Muscle of back (tissue), 11 donors: ENCODE measurements around the gene SEMA3D. TPM values are rescaled to one million over a fixed set of nuclear protein-coding genes. Genes with fewer than 3 reads are reported as not detected.
A peak's percentile ranks its signal among the peaks of the same experiment; 100 is the strongest.

ENCODE experiments used
- DNase-seq, 3 donors: peaks; one replicate each; pipeline versions ENCODE4 v3.0.0 to v3.0.0-alpha.2; 2013
- polyA plus RNA-seq, 10 donors: library from polyadenylated mRNA; unstranded; fragments of 120-200 nt; gene quantifications; one replicate each; pipeline ENCODE4 v1.2.1, GENCODE V29; 2013; ENCODE audit not compliant: insufficient read length in 10 of 10

SEMA3D gene
- polyA plus RNA-seq, 10 donors, result 8.5 to 55.5 (median 12.4) TPM

DNA sequence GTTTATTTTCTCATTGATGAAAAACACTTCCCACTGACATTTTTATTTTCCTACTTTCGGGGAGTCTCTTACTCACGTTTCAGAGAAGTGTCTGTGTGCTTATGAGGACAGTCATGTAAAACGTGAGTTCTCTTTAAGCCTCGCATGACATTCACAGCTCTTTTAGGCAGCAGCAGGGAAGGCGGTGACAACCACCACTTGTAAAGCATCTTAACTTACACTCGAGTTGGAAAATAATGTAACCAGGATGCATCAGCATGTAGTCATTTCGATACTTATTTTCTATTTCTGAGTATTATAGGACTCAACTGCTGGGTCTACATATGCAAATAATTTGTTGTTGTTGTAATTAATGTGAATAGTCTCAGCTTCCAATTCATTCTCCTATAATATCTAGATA lies 153.6 kb downstream of the SEMA3D start:
- DNase-seq, result no peak

DNA sequence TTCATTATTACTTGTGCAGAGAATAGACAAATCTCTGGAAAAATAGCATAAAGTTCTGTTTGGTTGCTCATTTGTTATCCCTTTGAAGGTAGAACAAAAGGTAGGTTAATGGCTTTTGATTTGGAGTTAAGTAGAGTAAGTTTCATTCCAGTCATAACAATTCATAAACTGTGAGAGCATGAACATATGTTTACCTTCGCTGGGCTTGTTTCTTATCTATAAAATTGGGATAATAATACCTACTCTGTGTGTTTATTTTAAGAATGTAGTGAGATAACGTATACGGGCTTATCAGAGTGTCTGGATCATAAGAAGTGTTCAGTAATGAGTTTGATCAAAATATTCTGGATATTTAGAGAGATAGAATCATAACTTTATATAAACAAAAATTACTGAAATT lies 155.4 kb downstream of the SEMA3D start:
- no peak for DNase-seq

DNA sequence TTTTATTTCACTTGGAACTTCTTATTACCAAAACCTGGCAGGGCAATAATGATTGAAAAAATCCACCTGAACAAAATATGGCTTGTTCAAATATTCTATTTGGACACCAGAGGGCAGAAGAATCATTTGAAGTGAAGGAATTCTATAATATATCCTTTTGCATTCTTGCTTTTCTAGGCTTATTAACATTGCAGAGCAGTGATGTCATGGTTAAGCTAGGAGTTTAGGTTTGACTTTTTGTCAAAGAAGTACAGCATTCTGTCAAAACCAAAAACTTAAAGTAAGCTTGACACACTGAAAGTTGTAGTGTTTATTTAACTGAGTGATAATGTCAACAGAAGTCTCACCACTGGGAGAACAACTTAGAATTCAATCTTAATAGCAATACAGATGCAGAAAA lies 156.0 kb downstream of the SEMA3D start:
- DNase-seq, result peak; percentile 39 to 68 (median 60)

DNA sequence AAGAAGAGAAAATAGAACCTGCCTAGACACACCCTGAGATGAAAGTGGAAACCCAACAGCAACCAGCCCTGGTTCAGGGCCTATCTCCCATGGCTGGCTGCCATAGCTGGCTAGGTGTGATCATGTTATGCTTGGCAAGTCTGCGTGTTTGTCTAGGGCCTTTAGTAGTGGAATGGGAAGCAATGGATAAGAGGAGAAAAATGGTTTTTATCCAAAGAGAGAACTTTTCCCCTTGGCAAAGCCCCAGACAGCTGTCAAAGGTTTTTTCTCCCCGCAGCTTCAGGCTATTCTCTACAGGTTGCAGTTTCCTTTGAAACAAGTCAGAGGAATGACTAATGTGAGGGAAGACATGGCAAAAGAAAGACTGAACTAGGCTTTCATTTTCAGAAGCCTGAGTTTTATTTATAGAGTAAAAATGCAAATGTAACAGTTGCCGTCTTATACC lies 161.5 kb downstream of the SEMA3D start:
- DNase-seq, result no peak

DNA sequence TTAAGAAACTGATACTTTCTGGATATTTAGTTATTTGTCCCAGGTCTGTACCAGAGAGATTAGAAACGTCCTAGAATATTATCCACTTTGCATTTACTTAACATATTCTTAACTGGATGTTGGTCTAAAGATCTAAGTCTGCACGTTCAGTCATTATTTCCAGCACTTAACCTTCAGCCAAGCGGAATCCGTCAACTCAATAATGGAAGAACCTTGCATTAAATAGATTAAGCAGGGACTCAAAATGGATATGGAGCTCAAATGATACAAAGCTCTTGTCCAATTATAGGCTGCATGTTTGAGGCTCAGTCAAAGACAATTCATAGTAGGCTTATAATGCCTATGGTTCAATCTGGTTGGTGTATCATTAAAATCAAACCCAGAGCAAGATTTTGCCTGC lies 162.9 kb downstream of the SEMA3D start:
- no peak for DNase-seq

DNA sequence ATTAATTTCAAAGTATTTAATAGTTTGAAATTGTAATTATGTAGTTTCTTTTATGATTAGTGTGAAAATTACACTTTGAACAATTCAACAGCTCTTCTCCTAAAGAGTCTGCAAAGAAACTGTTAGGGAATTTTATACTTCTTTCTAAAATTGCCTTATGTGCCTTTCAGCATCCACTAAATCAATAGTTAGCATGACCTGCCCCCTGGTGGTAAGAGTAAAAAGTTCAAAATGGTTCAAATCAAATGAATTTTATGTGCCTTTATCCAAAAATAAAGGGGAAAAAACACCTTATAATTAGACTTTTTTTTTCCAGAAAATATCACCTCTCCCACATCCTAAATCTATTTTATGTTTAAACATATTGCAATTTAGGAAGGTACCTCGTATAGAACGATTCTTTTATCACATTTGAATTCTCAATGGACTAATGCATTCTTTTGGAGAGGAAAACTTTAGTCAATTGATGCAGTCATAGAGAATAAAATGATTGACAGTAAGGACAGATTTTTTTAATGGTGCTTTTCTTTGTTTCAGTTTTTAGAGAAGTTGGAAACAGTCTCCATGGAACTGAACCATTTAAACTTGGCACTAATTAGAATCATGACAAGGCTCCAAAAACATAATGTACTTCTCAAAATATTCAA lies 163.7 kb downstream of the SEMA3D start:
- DNase-seq, result peak; percentile 50 to 76 (median 59)

DNA sequence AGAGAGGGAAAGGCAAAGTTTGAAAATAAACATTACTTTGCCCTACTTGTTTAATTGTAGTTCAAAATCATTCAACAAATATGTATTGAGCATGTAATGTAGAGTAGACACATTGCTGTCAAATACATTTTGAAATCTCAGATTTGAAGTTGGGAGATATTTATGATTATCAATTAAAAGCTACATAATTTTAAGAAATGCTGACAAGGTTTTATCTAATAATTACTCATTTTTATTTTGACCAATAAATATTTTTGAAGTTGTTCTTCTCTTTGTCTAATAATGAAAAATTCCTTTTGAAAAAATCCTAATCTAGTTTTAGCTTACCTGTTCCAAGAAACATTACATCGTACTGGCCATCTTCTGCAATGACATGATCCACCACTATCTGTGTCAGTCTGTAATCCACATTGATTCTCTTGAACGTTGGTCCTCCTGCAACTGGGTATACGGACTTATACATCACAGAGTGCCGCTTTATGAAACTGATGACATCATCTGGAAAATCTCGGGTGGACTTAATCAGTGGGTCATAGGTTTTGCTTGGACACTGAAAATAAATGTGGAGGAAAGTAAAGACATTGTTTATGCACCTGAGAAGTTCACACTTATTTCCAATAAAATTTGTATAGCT lies 164.7 kb downstream of the SEMA3D start:
- DNase-seq, result no peak

DNA sequence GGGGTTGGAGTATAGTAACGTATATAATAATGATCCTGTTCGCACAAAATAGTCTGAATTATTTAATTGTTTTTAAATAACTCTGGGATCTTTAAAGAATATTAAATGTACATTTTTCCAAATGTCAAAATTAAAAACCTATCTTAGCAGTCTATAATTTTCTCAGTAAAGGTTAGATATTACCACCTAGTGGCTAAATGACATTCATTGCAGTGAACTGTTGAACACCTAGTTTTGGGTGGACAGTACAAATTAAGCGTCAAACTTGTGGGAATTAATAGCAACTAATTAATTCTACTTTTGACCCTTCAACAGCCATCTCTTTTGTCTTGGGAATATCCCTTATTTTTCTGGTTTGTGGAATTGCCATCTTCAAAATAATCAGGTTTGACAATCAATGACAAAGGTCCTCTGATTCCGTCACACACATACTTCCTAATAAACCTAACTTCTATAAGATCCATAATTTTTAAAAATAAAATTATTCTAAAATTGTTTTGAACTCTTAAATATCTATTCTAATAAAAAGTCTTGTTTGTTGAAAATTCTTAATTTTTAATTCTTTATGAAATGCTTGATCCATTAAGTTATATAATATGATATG lies 165.7 kb downstream of the SEMA3D start:
- no peak for DNase-seq

DNA sequence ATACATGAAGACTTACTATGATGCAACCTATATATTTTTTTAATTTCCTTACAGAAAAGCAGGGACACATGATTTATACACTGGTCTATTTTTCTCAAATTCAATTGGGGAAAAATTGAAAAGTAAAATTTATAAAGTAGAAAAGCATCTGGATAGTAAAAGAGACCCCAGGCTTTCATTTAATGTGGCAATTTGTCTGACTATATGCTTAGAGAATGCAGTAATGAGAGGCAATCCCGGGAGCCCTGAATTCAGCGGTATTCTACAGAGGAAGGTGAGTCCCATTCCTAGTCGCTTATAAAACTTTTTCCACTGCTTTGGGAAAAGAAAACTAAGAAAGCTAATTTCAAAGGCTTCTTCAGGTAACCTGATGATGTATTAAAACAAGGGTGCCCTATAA lies 167.1 kb downstream of the SEMA3D start:
- no peak for DNase-seq

DNA sequence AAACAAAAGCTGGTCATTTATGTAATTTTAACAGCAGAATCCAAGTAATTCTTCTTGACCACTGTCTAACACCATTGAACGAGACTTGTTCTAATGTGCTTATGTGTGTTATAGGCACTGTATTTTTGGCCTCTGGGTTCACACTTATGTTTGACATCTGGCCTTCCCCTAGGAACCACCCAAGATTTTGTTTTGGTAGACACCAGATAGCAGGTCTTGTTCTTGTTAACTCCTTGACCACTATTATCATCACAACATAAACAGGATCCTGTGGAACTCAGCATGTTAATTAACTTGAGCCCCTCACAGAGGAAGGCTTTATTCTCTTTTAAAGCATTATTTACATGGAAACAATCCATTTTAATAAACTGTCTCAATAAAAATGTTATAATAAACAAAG lies 167.7 kb downstream of the SEMA3D start:
- no peak for DNase-seq

DNA sequence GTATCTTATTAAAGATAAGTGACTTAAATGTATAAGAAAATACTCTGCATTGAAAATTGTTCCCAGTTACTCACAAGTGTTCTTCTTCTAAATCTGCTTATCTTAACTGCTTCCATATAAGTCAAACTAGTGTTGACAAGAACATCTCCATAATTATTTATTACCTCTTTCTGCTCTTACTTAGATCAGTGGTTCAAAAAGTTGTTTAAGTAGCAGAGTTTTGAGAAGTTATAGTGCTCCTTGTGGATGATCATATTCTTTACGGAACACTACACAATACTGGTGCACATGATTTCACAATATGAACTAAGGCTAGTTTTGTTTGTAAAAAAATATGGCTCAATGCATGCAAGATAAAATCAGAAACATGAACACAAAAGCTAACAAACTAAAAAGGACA lies 168.4 kb downstream of the SEMA3D start:
- no peak for DNase-seq

DNA sequence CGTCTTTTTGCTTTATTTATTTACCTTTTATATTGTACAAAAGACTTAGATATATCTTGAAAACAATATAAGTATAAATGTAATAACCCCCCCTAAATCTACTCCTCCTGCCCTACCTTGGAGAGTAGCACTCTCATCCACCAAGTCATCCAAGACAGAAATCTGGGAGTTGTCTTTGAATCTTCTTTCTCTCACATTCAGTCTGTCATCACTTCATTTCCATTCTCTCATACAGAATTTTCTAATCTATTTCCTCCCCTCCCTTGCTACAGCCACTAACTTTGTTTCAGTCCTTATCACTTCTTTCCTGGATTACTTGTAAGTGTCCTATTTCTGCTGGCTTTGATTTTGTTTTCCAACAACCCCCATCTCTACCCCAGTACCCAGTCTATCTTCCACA lies 170.6 kb downstream of the SEMA3D start:
- DNase-seq, result no peak

DNA sequence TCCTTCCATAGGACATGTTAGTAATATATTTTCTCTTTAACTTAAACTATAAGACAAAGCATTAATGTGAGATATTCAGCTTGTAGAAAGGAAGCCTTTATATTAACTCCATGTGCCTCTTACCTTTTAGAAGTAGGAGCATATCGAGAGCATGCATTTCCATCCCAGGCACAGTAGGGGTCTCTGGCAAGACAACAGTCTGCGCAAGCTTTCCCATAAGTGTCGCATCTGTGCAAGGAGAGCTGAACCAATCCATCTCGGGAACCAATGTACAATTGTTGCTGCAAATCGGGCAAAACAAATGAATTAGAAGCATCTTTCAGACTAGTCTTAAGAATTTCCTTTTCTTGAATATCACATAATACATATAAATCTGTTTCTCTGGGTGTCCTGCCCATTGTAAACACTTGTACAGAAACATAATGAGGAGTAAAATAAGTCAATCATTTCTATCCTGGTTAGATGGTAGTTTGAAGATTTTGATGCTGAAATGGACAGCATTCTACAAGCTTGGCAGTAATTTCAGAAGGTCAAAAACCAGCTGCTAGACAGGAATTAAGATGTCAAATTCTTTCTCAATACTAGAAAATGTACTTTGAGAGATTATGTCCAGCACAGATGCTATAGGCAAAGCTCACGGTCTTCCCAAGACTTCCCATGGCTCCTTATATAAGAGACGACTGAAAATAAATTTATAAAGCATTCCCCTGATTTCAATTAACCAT lies 171.8 kb downstream of the SEMA3D start:
- DNase-seq, result peak in 2 of 3 donors; percentile 34 to 52

DNA sequence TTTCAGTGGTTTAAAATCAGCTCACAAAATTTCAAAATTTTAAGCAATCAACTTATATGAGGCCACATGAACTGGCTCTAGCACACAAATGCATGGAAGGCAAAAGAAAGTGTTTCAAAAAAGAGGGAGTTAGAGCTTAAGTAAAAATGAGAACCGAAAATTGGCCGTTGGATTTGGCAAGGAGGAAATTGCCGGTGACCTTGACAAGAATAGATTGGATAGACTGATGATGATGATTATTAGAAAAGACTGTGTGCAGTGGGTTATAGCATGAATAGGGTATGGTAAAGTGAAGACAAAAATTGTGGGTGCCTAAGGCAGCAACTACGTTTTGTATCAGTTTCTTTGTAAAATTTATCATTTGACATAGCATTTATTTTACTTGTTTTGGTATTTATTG lies 175.7 kb downstream of the SEMA3D start:
- DNase-seq, result no peak

DNA sequence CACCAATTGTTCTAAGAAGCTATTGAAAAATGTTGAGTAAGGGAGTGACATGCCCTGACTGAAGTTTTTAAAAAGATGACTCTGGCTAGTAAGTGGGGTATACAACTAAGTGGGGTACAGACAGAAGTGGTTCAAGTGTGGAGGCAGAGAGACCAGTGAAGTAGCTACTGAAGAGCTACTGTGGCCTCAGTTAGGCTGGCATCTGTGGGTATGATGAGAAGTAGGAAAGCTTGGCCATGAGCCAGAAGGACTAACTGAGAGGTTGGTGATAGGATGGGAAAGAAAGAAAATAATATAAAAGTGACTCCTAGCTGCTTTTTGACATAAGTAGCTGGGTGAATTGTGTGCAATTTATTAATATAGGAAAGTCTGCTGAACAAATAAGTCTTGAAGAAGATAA lies 176.6 kb downstream of the SEMA3D start:
- DNase-seq, result no peak

DNA sequence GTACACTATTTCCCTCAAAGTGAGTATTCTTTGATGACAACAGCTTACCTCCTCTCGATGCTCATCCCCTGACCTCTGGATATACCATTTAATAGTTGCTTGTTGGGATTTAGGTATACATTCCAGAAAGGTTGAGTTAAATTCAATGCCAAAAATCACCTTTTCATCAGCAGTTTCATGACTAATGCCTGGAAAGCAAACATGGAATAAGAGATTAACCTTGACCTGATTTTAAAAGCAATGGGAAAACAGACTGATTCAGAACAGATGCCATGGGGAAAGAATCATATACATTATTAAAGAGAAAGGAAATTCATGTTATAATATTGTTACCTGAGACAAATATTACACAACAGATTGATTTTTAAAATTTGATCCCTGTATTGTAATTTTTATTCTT lies 180.1 kb downstream of the SEMA3D start:
- no peak for DNase-seq

DNA sequence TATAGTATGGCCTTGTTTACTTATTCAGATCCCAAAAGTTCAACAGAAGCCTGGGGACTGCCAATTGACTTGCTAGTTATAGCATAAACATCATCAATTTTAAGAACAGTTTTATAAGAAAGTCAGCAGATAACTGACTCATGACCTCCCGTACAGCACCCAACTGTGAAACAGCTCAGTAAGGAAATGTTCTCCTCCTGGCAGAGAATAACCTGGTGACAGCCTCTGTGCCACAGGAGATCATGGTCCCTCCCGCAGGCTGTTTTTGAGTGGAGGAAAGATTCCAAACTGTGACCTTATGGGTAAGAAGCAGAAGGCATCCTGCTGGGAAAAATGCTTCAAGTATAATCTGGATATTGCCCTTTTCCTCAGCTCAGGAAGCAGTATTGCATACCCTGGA lies 182.5 kb downstream of the SEMA3D start:
- DNase-seq, result no peak

DNA sequence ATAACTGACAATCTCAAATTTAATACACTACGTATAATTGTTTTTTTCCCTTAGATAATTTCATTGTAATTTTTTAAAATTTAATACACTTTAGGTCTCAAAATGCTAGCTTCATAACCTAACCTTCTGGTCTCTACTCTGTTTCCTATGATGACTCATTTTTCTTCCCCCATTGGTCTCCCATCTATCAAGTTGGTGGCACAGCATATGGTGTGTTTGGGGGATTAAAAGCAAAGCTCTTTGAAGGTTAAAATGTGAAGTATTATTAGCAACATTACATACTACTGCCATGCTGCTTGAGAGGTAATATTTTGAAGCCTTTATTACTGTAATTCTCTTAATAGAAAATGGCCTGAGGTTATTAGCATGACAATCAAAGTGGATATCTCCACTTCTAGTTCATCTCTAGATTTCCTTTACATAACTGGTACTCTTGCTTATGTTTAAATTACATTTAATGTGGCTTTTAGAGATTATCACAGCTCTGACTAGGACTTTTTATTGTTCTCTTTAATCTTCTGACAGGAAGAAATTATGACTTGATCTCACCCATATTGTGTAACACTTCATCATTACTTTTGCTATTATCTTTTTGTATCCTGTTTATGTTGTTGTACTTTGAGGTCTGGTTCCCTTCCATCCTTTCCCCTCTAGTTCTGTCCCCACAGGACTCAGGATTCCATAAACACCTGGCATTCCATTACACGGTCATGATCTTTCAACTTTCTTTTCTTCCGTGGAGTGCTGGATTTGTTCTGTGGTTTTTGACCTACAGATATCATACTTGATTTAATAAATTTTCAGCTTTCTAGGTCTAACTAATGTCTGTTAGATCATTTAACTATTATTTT lies 185.1 kb downstream of the SEMA3D start:
- no peak for DNase-seq

DNA sequence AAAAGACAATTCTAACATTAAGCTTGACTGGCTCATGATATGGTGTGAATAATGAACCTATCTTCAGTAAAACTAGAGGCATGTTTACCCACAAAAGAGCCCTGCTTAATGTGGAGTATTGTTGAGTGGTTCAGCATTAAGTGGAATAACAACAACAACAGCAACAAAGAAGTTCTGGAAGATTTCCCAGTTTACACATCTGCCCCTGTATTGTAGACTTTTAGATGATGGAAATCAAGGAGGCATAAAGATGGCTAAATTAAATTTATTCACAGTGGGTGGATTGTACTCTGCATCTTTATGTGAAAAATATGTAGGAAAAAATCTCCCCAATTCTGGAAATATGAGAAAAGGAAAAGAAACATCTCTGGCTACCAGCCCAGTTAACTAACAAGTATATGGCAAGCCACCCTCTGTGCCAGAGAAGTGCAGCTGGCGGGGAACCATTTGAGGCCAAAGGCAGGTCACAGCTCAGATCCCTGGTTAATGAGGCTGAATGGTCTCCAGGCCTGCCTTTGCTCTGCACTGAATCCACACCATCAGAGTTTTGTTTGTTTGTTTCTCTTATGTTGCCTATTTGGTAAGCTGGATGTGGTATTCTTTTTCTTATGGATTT lies 186.0 kb downstream of the SEMA3D start:
- peak; percentile 47 to 72 (median 64) for DNase-seq

DNA sequence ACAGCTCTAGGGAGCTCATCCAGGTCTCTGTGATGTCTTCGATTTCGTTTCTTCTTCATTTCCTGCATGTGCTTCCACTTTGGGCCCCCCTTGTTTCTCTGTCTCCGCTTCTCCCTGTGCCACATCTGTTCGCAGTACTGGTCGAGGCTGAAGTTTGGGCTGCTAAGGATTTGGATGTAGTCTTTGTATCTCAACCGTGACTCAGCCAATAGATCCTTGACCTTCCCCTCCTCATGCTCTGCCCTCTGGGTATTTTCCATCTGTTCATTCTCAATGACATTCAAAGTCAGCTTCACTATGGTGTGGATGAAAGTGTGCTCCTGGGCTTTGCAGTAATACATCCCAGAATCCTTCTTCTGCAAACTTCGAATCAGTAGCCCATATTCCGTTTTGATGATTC lies 187.4 kb downstream of the SEMA3D start:
- no peak for DNase-seq

DNA sequence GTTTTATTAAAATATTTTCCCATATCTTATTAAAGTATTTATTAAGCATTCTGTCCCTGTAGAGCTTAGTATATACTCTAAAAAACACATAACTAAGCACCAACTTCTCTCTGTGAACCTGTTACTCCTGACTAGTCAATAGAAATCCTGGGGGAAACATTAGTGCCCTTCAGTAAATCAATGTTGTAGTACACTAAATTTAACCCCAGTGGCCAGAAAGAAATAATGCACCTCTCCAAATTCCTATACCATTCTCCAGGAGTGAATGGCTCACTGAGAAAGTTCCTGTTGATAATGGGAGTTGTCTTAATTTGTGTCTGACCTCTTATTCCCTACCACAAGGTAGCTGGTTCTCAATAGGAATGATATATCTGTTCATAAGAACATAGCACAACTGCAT lies 188.2 kb downstream of the SEMA3D start:
- DNase-seq, result no peak
